Neutrophil (primary cell): ENCODE data around the gene PCNX2.

Source experiments
- H3K27ac ChIP-seq: fragments of 200-600 bp; sonication (generic); 2 replicates; pipeline ENCODE4 v1.5.1; 2016; ENCODE audit warnings: mild to moderate bottlenecking, moderate library complexity
- H3K27me3 ChIP-seq: fragments of 200-600 bp; sonication (generic); 2 replicates; pipeline ENCODE4 v1.6.0; 2016; ENCODE audit warnings: mild to moderate bottlenecking
- H3K36me3 ChIP-seq: fragments of 200-600 bp; sonication (generic); 2 replicates; pipeline ENCODE4 v1.5.1; 2017
- H3K4me1 ChIP-seq, 2 experiments: fragments of 200-600 bp in 1 of 2; sonication (generic) in 1 of 2; 1 replicate in 1 of 2; 2 replicates in 1 of 2; pipeline versions ENCODE4 v1.5.1 to v1.6.1; 2013 to 2016; ENCODE audit warnings: low read depth in 1 of 2, low read length in 1 of 2, mild to moderate bottlenecking in 1 of 2, moderate library complexity in 1 of 2; ENCODE audit not compliant: control insufficient read depth in 1 of 2, insufficient read depth in 1 of 2
- H3K4me3 ChIP-seq, 2 experiments: fragments of 200-600 bp in 1 of 2; sonication (generic) in 1 of 2; 1 replicate in 1 of 2; 2 replicates in 1 of 2; pipeline ENCODE4 v1.5.1; 2013 to 2016; ENCODE audit warnings: low read depth in 1 of 2, low read length in 1 of 2, mild to moderate bottlenecking in 1 of 2, moderate library complexity in 1 of 2
- H3K9me3 ChIP-seq: fragments of 200-600 bp; sonication (generic); 2 replicates; pipeline ENCODE4 v1.5.1; 2016
- CTCF ChIP-seq: fragments of 200-600 bp; sonication (generic); IDR thresholded peaks from 2 replicates; pipeline ENCODE4 v1.5.1; 2016; ENCODE audit warnings: antibody characterized with exemption

The PCNX2 gene

GRCh38 chr1:233097959-233098580, 197.5 kb downstream of the PCNX2 start:
- H3K9me3 ChIP-seq, result no peaks in the 10 kb centered on the region
- H3K27me3 ChIP-seq, result no peaks in the 10 kb centered on the region
- no peak for TF ChIP-seq CTCF
- H3K4me1 ChIP-seq, result no peaks in the 10 kb centered on the region
- H3K36me3 ChIP-seq, result no peaks in the 10 kb centered on the region
- no peak overlapping the region for H3K4me3 ChIP-seq
- H3K27ac ChIP-seq, result no peak overlapping the region

- Histone ChIP-seq H3K4me1 (no peaks in the 10 kb centered on the region), H3K27ac (no peak overlapping the region), H3K36me3 (no peaks in the 10 kb centered on the region), H3K9me3 (no peaks in the 10 kb centered on the region), H3K27me3 (no peaks in the 10 kb centered on the region), H3K4me3 (no peak overlapping the region)
- TF ChIP-seq CTCF, result no peak
Measured at GRCh38 chr1:233097546-233097945, 198.0 kb downstream of the PCNX2 start.

- Histone ChIP-seq H3K9me3 (no peaks in the 10 kb centered on the region), H3K27ac (no peak overlapping the region), H3K4me3 (no peak overlapping the region), H3K36me3 (no peaks in the 10 kb centered on the region), H3K27me3 (no peaks in the 10 kb centered on the region), H3K4me1 (peaks cover 0 to 5% of the 10 kb centered on the region in 2 experiments)
- no peak for TF ChIP-seq CTCF
Measured at GRCh38 chr1:233094691-233095090, 200.8 kb downstream of the PCNX2 start.

- Histone ChIP-seq H3K36me3 (no peaks in the 10 kb centered on the region), H3K4me3 (no peak overlapping the region)
- no peak for TF ChIP-seq CTCF
Measured at GRCh38 chr1:233094269-233094668, 201.3 kb downstream of the PCNX2 start.

GRCh38 chr1:233090746-233091494, 204.6 kb downstream of the PCNX2 start:
- H3K9me3 ChIP-seq, result no peaks in the 10 kb centered on the region
- H3K4me3 ChIP-seq, result no peak overlapping the region
- H3K27ac ChIP-seq, result no peak overlapping the region
- TF ChIP-seq CTCF, result no peak
- H3K27me3 ChIP-seq, result no peaks in the 10 kb centered on the region
- H3K36me3 ChIP-seq, result no peaks in the 10 kb centered on the region
- peaks cover 0 to 5% of the 10 kb centered on the region in 2 experiments for H3K4me1 ChIP-seq

More at GRCh38 chr1:233094269-233094668, 201.3 kb downstream of the PCNX2 start:
- H3K9me3 ChIP-seq, result no peaks in the 10 kb centered on the region
- H3K27ac ChIP-seq, result no peak overlapping the region
- no peaks in the 10 kb centered on the region for H3K27me3 ChIP-seq
- peaks cover 0 to 5% of the 10 kb centered on the region in 2 experiments for H3K4me1 ChIP-seq
